Measurements from ENCODE around the gene OXSR1.
"Not testable (repeated sequence)": the region's sequence is repeated elsewhere in the genome, so short reads cannot be mapped to it uniquely, and the experiment has no call there.

The OXSR1 gene

GRCh38 chr3:38212141-38212540 is 46.8 kb downstream of the OXSR1 start:
- peaks cover 14% of the 10 kb centered on the region for H3K36me3 Mint-ChIP-seq

GRCh38 chr3:38214560-38214959 is 49.2 kb downstream of the OXSR1 start:
- Mint-ChIP-seq H3K4me1 (peaks cover 51% of the 10 kb centered on the region), H3K27me3 (no peaks in the 10 kb centered on the region), H3K9me3 (no peaks in the 10 kb centered on the region), H3K36me3 (peaks cover 12% of the 10 kb centered on the region), H3K4me3 (no peak overlapping the region), H3K27ac (peak overlapping the region; percentile 41)

More at GRCh38 chr3:38212141-38212540, 46.8 kb downstream of the OXSR1 start:
- Mint-ChIP-seq H3K4me1 (peaks cover 59% of the 10 kb centered on the region), H3K27ac (no peak overlapping the region), H3K9me3 (no peaks in the 10 kb centered on the region), H3K4me3 (no peak overlapping the region), H3K27me3 (no peaks in the 10 kb centered on the region)

- no peak overlapping the region for H3K27ac Mint-ChIP-seq
- H3K9me3 Mint-ChIP-seq: no peaks in the 10 kb centered on the region
- no peaks in the 10 kb centered on the region for H3K27me3 Mint-ChIP-seq
- H3K36me3 Mint-ChIP-seq: peaks cover 15% of the 10 kb centered on the region
- peaks cover 24% of the 10 kb centered on the region for H3K4me1 Mint-ChIP-seq
- H3K4me3 Mint-ChIP-seq: no peak overlapping the region
These were observed 54.4 kb downstream of the OXSR1 start for GRCh38 chr3:38219609-38220197.

- Mint-ChIP-seq H3K4me3 (no peak overlapping the region), H3K9me3 (no peaks in the 10 kb centered on the region), H3K36me3 (peaks cover 19% of the 10 kb centered on the region), H3K4me1 (peaks cover 18% of the 10 kb centered on the region), H3K27ac (peak overlapping the region; percentile 11), H3K27me3 (no peaks in the 10 kb centered on the region)
These were observed 55.7 kb downstream of the OXSR1 start for GRCh38 chr3:38221005-38221404.

- Mint-ChIP-seq H3K9me3 (no peaks in the 10 kb centered on the region), H3K4me1 (peaks cover 18% of the 10 kb centered on the region), H3K4me3 (no peak overlapping the region), H3K27me3 (no peaks in the 10 kb centered on the region), H3K27ac (peak overlapping the region; percentile 18), H3K36me3 (peaks cover 15% of the 10 kb centered on the region)
These were observed 56.8 kb downstream of the OXSR1 start for GRCh38 chr3:38222032-38222634.

- H3K36me3 Mint-ChIP-seq: peaks cover 19% of the 10 kb centered on the region
- H3K27me3 Mint-ChIP-seq: no peaks in the 10 kb centered on the region
- H3K4me1 Mint-ChIP-seq: peaks cover 8% of the 10 kb centered on the region
- no peak overlapping the region for H3K4me3 Mint-ChIP-seq
- H3K27ac Mint-ChIP-seq: no peak overlapping the region
- no peaks in the 10 kb centered on the region for H3K9me3 Mint-ChIP-seq
These were observed 59.0 kb downstream of the OXSR1 start for GRCh38 chr3:38224357-38224756.

- Mint-ChIP-seq H3K9me3 (no peaks in the 10 kb centered on the region), H3K27me3 (no peaks in the 10 kb centered on the region), H3K36me3 (peaks cover 23% of the 10 kb centered on the region), H3K4me1 (no peaks in the 10 kb centered on the region), H3K4me3 (no peak overlapping the region), H3K27ac (no peak overlapping the region)
These were observed 60.9 kb downstream of the OXSR1 start for GRCh38 chr3:38226273-38226672.

- Mint-ChIP-seq H3K4me3 (no peak overlapping the region), H3K27me3 (no peaks in the 10 kb centered on the region), H3K4me1 (no peaks in the 10 kb centered on the region), H3K27ac (no peak overlapping the region), H3K9me3 (no peaks in the 10 kb centered on the region), H3K36me3 (peaks cover 22% of the 10 kb centered on the region)
These were observed 62.7 kb downstream of the OXSR1 start for GRCh38 chr3:38227989-38228388.

GRCh38 chr3:38229036-38229435 is 63.7 kb downstream of the OXSR1 start:
- H3K9me3 Mint-ChIP-seq: no peaks in the 10 kb centered on the region
- H3K27ac Mint-ChIP-seq: no peak overlapping the region
- H3K27me3 Mint-ChIP-seq: no peaks in the 10 kb centered on the region
- H3K4me3 Mint-ChIP-seq: no peak overlapping the region
- no peaks in the 10 kb centered on the region for H3K4me1 Mint-ChIP-seq
- peaks cover 29% of the 10 kb centered on the region for H3K36me3 Mint-ChIP-seq

- Mint-ChIP-seq H3K9me3 (peaks cover 16% of the 10 kb centered on the region), H3K36me3 (peaks cover 48% of the 10 kb centered on the region), H3K27me3 (no peaks in the 10 kb centered on the region)
These were observed 67.4 kb downstream of the OXSR1 start for GRCh38 chr3:38232701-38233100.

GRCh38 chr3:38235466-38235865 is 70.1 kb downstream of the OXSR1 start:
- Mint-ChIP-seq H3K36me3 (peaks cover 69% of the 10 kb centered on the region), H3K4me3 (no peak overlapping the region), H3K27ac (peak overlapping the region; percentile 26), H3K27me3 (no peaks in the 10 kb centered on the region), H3K4me1 (no peaks in the 10 kb centered on the region), H3K9me3 (peaks cover 19% of the 10 kb centered on the region)

More at GRCh38 chr3:38232701-38233100, 67.4 kb downstream of the OXSR1 start:
- no peak overlapping the region for H3K27ac Mint-ChIP-seq
- H3K4me1 Mint-ChIP-seq: no peaks in the 10 kb centered on the region
- no peak overlapping the region for H3K4me3 Mint-ChIP-seq

GRCh38 chr3:38238416-38239008 is 73.2 kb downstream of the OXSR1 start:
- Mint-ChIP-seq H3K27ac (no peak overlapping the region), H3K4me1 (no peaks in the 10 kb centered on the region), H3K27me3 (no peaks in the 10 kb centered on the region), H3K4me3 (no peak overlapping the region), H3K9me3 (peaks cover 19% of the 10 kb centered on the region), H3K36me3 (peaks cover 68% of the 10 kb centered on the region)

- H3K4me1 Mint-ChIP-seq, H3K27ac Mint-ChIP-seq: not testable (repeated sequence)
These were observed 77.5 kb downstream of the OXSR1 start for GRCh38 chr3:38242812-38243211.

GRCh38 chr3:38245930-38246329 is 80.6 kb downstream of the OXSR1 start:
- Mint-ChIP-seq H3K4me3 (no peak overlapping the region), H3K4me1 (peaks cover 7% of the 10 kb centered on the region), H3K36me3 (peaks cover 14% of the 10 kb centered on the region), H3K27me3 (no peaks in the 10 kb centered on the region), H3K9me3 (no peaks in the 10 kb centered on the region), H3K27ac (no peak overlapping the region)

More at GRCh38 chr3:38242812-38243211, 77.5 kb downstream of the OXSR1 start:
- H3K9me3 Mint-ChIP-seq, H3K4me3 Mint-ChIP-seq, H3K27me3 Mint-ChIP-seq: not testable (repeated sequence)
- peaks cover 34% of the 10 kb centered on the region for H3K36me3 Mint-ChIP-seq

- H3K4me1 Mint-ChIP-seq: peaks cover 7% of the 10 kb centered on the region
- no peaks in the 10 kb centered on the region for H3K9me3 Mint-ChIP-seq
- H3K36me3 Mint-ChIP-seq: peaks cover 13% of the 10 kb centered on the region
- H3K4me3 Mint-ChIP-seq: no peak overlapping the region
- H3K27ac Mint-ChIP-seq: peak overlapping the region; percentile 66
- no peaks in the 10 kb centered on the region for H3K27me3 Mint-ChIP-seq
These were observed 82.2 kb downstream of the OXSR1 start for GRCh38 chr3:38247366-38248035.

- Mint-ChIP-seq H3K4me3 (no peak overlapping the region), H3K9me3 (no peaks in the 10 kb centered on the region)
These were observed 84.9 kb downstream of the OXSR1 start for GRCh38 chr3:38250198-38250597.

More at GRCh38 chr3:38250198-38250597, 84.9 kb downstream of the OXSR1 start:
- no peaks in the 10 kb centered on the region for H3K27me3 Mint-ChIP-seq
- no peak overlapping the region for H3K27ac Mint-ChIP-seq
- peaks cover 13% of the 10 kb centered on the region for H3K36me3 Mint-ChIP-seq
- peaks cover 9% of the 10 kb centered on the region for H3K4me1 Mint-ChIP-seq

Measured in activated naive CD4-positive, alpha-beta T cell treated with anti-CD3 and anti-CD28 coated beads, Interleukin-2, amount 50 U/mL, for 24 hours (primary cell).